Measurements from ENCODE around the gene EBPL.
"Not testable (repeated sequence)": the region's sequence is repeated elsewhere in the genome, so short reads cannot be mapped to it uniquely, and the experiment has no call there.

The EBPL gene

GRCh38 chr13:49632156-49632555 is 59.1 kb downstream of the EBPL start:
- DNase-seq: no peak

- DNase-seq: no peak
Measured at GRCh38 chr13:49630580-49630979, 60.7 kb downstream of the EBPL start.

- no peak for DNase-seq
Measured at GRCh38 chr13:49629947-49630346, 61.3 kb downstream of the EBPL start.

GRCh38 chr13:49629196-49629938 is 61.9 kb downstream of the EBPL start:
- no peak for DNase-seq

GRCh38 chr13:49627831-49628652 is 63.2 kb downstream of the EBPL start, which contains the start of gene ARL11:
Gene ARL11, plus strand, starts transcription at chr13:49628507. Its CDS starts 1,941 bp downstream, at chr13:49630448.
- no peak for DNase-seq

- DNase-seq: no peak
Measured at GRCh38 chr13:49625392-49626079, 65.8 kb downstream of the EBPL start.

GRCh38 chr13:49624229-49624628 is 67.1 kb downstream of the EBPL start:
- DNase-seq: no peak

- DNase-seq: no peak
Measured at GRCh38 chr13:49622174-49622946, 68.9 kb downstream of the EBPL start.

- no peak for DNase-seq
Measured at GRCh38 chr13:49620170-49620621, 71.1 kb downstream of the EBPL start.

GRCh38 chr13:49616676-49617065 is 74.6 kb downstream of the EBPL start:
- DNase-seq: no peak

GRCh38 chr13:49615836-49616675 is 75.2 kb downstream of the EBPL start:
- DNase-seq: no peak

GRCh38 chr13:49612042-49612441 is 79.2 kb downstream of the EBPL start:
- DNase-seq: not testable (repeated sequence)

Data from NCI-H187 treated with DMSO at 0.1 percent for 48 hours (cell line).